Measurements from ENCODE around the gene ATRN. TPM values are rescaled to one million over a fixed set of nuclear protein-coding genes. Genes with fewer than 3 reads are reported as not detected.

The ATRN gene
- total and polyA plus RNA-seq, 2 donors (not counting 1 experiment from before 2014, with no cell fraction given), result 5.8 to 19.5 TPM

- Histone ChIP-seq H3K79me2 (ENCODE audit: control insufficient read depth, insufficient read depth, low read length) (no peaks in the 10 kb centered on the region), H3K4me3 (ENCODE audit: control extremely low read depth in 1 of 5, extremely low read depth in 1 of 5, insufficient read depth in 1 of 5, low read depth in 2 of 5, low read length in 4 of 5) (no peak overlapping the region), H3K4me1 (ENCODE audit: control insufficient read depth in 2 of 2, insufficient read depth in 2 of 2, low read length in 2 of 2) (peaks cover 5 to 16% of the 10 kb centered on the region in 2 donors), H3K36me3 (replicated peaks in 1 of 2; ENCODE audit: control extremely low read depth in 1 of 2, control insufficient read depth in 1 of 2, extremely low read depth in 1 of 2, insufficient read depth in 2 of 2, low read length in 1 of 2) (no peaks in the 10 kb centered on the region), H2AFZ (ENCODE audit: insufficient read depth, low read depth, low read length, poor library complexity, severe bottlenecking) (no peak overlapping the region), H3K9ac (ENCODE audit: low read length) (no peak overlapping the region), H3K9me3 (ENCODE audit: control extremely low read depth in 1 of 3, control insufficient read depth in 2 of 3, insufficient read depth in 1 of 3, low read length in 2 of 3) (peaks cover 0 to 3% (median 0%) of the 10 kb centered on the region in 3 donors), H3K27me3 (replicated peaks in 1 of 4; ENCODE audit: control extremely low read depth in 1 of 4, control insufficient read depth in 3 of 4, insufficient read depth in 4 of 4, low read length in 3 of 4) (peaks cover 0 to 41% (median 12%) of the 10 kb centered on the region in 4 experiments), H4K20me1 (ENCODE audit: control insufficient read depth, insufficient read depth, low read length, poor library complexity, severe bottlenecking) (no peaks in the 10 kb centered on the region), H3K27ac (ENCODE audit: low read length in 2 of 2) (no peak overlapping the region), H3K4me2 (replicated peaks; ENCODE audit: low read depth, low read length, poor library complexity, severe bottlenecking) (no peak overlapping the region)
- WGBS (ENCODE audit: insufficient coverage), result 54% methylated on average over 12 of the region's 13 CpGs
- H3K27me3 Mint-ChIP-seq, result peaks cover 51% of the 10 kb centered on the region
- ChIA-PET CTCF (interaction anchor here (0.7 to 3.6 kb wide), 4 partner anchors 46 to 411 kb away, joined by 3 to 20 read pairs (median 10); partner anchors contain the start of gene ADISSP), POLR2A (no interaction called here)
- intact Hi-C loops (cut with micrococcal nuclease), result loop anchor here (5.0 kb wide), 1 partner anchor 917 kb away; no protein-coding TSS in a partner anchor
- ATAC-seq (ENCODE audit: low read depth) (no peak), DNase-seq (no peak)
- H3K4me1 Mint-ChIP-seq, result peaks cover 7% of the 10 kb centered on the region
- H3K9me3 Mint-ChIP-seq (ENCODE audit: insufficient read depth), result no peaks in the 10 kb centered on the region
- H3K4me3 Mint-ChIP-seq, result no peak overlapping the region
- TF ChIP-seq EZH2 (IDR thresholded peaks at IDR 0.05; ENCODE audit: borderline replicate concordance, insufficient read depth, low read depth, low read length, poor library complexity, severe bottlenecking), result no peak
- TF ChIP-seq CTCF (IDR thresholded peaks at IDR 0.05), result no peak
- no peak overlapping the region for H3K27ac Mint-ChIP-seq
These were observed 204.4 kb downstream of the ATRN start for GRCh38 chr20:3674995-3675900.

DNA sequence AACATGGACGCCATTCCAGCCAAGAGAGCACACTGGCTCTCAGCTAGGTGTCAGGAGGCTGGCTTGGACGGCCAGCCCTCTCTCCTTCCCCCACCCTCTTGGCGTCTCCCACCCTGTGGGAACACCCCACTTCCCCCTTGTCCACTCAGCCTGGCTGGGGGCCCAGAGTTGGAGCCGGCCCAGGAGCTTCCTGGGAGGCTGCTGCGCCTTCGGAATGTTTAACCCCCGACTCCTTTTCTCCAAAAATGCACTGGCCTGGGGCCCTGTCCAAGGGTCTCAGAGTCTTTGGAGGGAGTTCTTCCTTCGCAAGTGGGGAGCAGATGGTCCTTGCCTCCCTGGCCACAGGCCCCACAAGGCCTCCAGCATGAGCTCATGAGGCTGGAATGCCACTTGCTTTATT, 206.9 kb downstream of the ATRN start:
- H3K27ac Mint-ChIP-seq, result no peak overlapping the region
- no peak overlapping the region for H3K27ac ChIP-seq (ENCODE audit: low read length in 2 of 2)
- no peaks in the 10 kb centered on the region for H3K9me3 Mint-ChIP-seq (ENCODE audit: insufficient read depth)
- ChIA-PET POLR2A (no interaction called here), CTCF (interaction anchor here (1.3 to 3.6 kb wide), 9 partner anchors 17 to 408 kb away, joined by 3 to 20 read pairs (median 7); partner anchors contain the start of gene ADISSP)
- H2AFZ ChIP-seq (ENCODE audit: insufficient read depth, low read depth, low read length, poor library complexity, severe bottlenecking), result no peak overlapping the region
- no peak overlapping the region for H3K4me2 ChIP-seq (replicated peaks; ENCODE audit: low read depth, low read length, poor library complexity, severe bottlenecking)
- TF ChIP-seq EZH2 (IDR thresholded peaks at IDR 0.05; ENCODE audit: borderline replicate concordance, insufficient read depth, low read depth, low read length, poor library complexity, severe bottlenecking) (no peak), CTCF (IDR thresholded peaks at IDR 0.05) (no peak)
- H3K9me3 ChIP-seq (ENCODE audit: control extremely low read depth in 1 of 3, control insufficient read depth in 2 of 3, insufficient read depth in 1 of 3, low read length in 2 of 3), result no peaks in the 10 kb centered on the region
- H3K79me2 ChIP-seq (ENCODE audit: control insufficient read depth, insufficient read depth, low read length), result no peaks in the 10 kb centered on the region
- 79% methylated on average over 5 of the region's 8 CpGs for WGBS (ENCODE audit: insufficient coverage)
- intact Hi-C loops (cut with micrococcal nuclease), result loop anchor here (2.0 to 5.0 kb wide), 2 partner anchors 33 to 915 kb away; no protein-coding TSS in a partner anchor
- DNase-seq (no peak), ATAC-seq (ENCODE audit: low read depth) (no peak)
- peaks cover 7% of the 10 kb centered on the region for H3K4me1 Mint-ChIP-seq
- H3K27me3 ChIP-seq (replicated peaks in 1 of 4; ENCODE audit: control extremely low read depth in 1 of 4, control insufficient read depth in 3 of 4, insufficient read depth in 4 of 4, low read length in 3 of 4), result peaks cover 0 to 41% (median 6%) of the 10 kb centered on the region in 4 experiments
- peaks cover 58% of the 10 kb centered on the region for H3K27me3 Mint-ChIP-seq
- no peaks in the 10 kb centered on the region for H4K20me1 ChIP-seq (ENCODE audit: control insufficient read depth, insufficient read depth, low read length, poor library complexity, severe bottlenecking)
- peaks cover 1 to 9% of the 10 kb centered on the region in 2 donors for H3K4me1 ChIP-seq (ENCODE audit: control insufficient read depth in 2 of 2, insufficient read depth in 2 of 2, low read length in 2 of 2)
- no peak overlapping the region for H3K4me3 ChIP-seq (ENCODE audit: control extremely low read depth in 1 of 5, extremely low read depth in 1 of 5, insufficient read depth in 1 of 5, low read depth in 2 of 5, low read length in 4 of 5)
- no peak overlapping the region for H3K9ac ChIP-seq (ENCODE audit: low read length)
- H3K4me3 Mint-ChIP-seq, result no peak overlapping the region
- no peaks in the 10 kb centered on the region for H3K36me3 ChIP-seq (replicated peaks in 1 of 2; ENCODE audit: control extremely low read depth in 1 of 2, control insufficient read depth in 1 of 2, extremely low read depth in 1 of 2, insufficient read depth in 2 of 2, low read length in 1 of 2)

Data from B cell (primary cell).